GM21529 (cell line): ENCODE data around the gene SLC35D1.
"Not testable (repeated sequence)": the region's sequence is repeated elsewhere in the genome, so short reads cannot be mapped to it uniquely, and the experiment has no call there.

ENCODE experiments used
- ATAC-seq: cut with Tn5 transposase; IDR thresholded peaks from one replicate; pipeline ENCODE4 v1.9.1; 2021; ENCODE audit not compliant: unreplicated experiment

The SLC35D1 gene

GRCh38 chr1:67053785-67054772 is at the start of gene SLC35D1:
SLC35D1 (minus strand) TSS chr1:67054148; CDS start chr1:67054013, 135 bp downstream.
- ATAC-seq: peak; percentile 76

GRCh38 chr1:67103548-67103947 is 49.6 kb upstream of the SLC35D1 start:
- no peak for ATAC-seq

GRCh38 chr1:67100833-67101232 is 46.9 kb upstream of the SLC35D1 start:
- no peak for ATAC-seq

- ATAC-seq: no peak
These were observed 43.4 kb upstream of the SLC35D1 start for GRCh38 chr1:67097305-67097704.

- ATAC-seq: no peak
These were observed 40.2 kb upstream of the SLC35D1 start for GRCh38 chr1:67094191-67094590.

- ATAC-seq: no peak
These were observed 35.8 kb upstream of the SLC35D1 start for GRCh38 chr1:67089685-67090208.

- no peak for ATAC-seq
These were observed 34.5 kb upstream of the SLC35D1 start for GRCh38 chr1:67088440-67088839.

GRCh38 chr1:67085326-67085725 is 31.4 kb upstream of the SLC35D1 start:
- ATAC-seq: no peak

- no peak for ATAC-seq
These were observed 30.9 kb upstream of the SLC35D1 start for GRCh38 chr1:67084765-67085318.

- ATAC-seq: no peak
These were observed 24.3 kb upstream of the SLC35D1 start for GRCh38 chr1:67078291-67078690.

GRCh38 chr1:67077593-67077992 is 23.6 kb upstream of the SLC35D1 start:
- no peak for ATAC-seq

- ATAC-seq: no peak
These were observed 18.8 kb upstream of the SLC35D1 start for GRCh38 chr1:67072749-67073148.

- not testable (repeated sequence) for ATAC-seq
These were observed 13.7 kb upstream of the SLC35D1 start for GRCh38 chr1:67067655-67068054.

- no peak for ATAC-seq
These were observed 8.5 kb upstream of the SLC35D1 start for GRCh38 chr1:67062412-67062811.

- no peak for ATAC-seq
These were observed 7.3 kb upstream of the SLC35D1 start for GRCh38 chr1:67061266-67061665.

GRCh38 chr1:67060811-67061218 is 6.9 kb upstream of the SLC35D1 start:
- no peak for ATAC-seq

- no peak for ATAC-seq
These were observed 5.4 kb upstream of the SLC35D1 start for GRCh38 chr1:67059346-67059745.

GRCh38 chr1:67058761-67059160 is 4.8 kb upstream of the SLC35D1 start:
- ATAC-seq: no peak

- no peak for ATAC-seq
These were observed 4.3 kb upstream of the SLC35D1 start for GRCh38 chr1:67058242-67058641.

GRCh38 chr1:67053535-67053784 is 488 bp downstream of the SLC35D1 start:
- ATAC-seq: peak; percentile 32

GRCh38 chr1:67052741-67053534 is 1.0 kb downstream of the SLC35D1 start:
- ATAC-seq: peak; percentile 25
